Neural cell (in vitro differentiated cells): ENCODE results near the gene CACNA1C. TPM values are rescaled to one million over a fixed set of nuclear protein-coding genes. Genes with fewer than 3 reads are reported as not detected.

Experiments
- H2AFZ ChIP-seq: fragments of 200-600, 300-800 bp; sonication (generic), shearing (Covaris generic); 2 replicates; pipeline ENCODE4 v1.6.0; 2014; ENCODE audit warnings: low read depth, mild to moderate bottlenecking, antibody characterized with exemption, low read length, moderate library complexity
- H3F3A ChIP-seq: fragments of 200-600 bp; shearing (Covaris generic); 2 replicates; pipeline ENCODE4 v1.6.1; 2016; ENCODE audit warnings: mild to moderate bottlenecking, moderate library complexity, mixed read lengths, antibody characterized with exemption, low read length; ENCODE audit not compliant: insufficient read depth, poor library complexity, severe bottlenecking
- H3K27ac ChIP-seq: fragments of 200-600, 300-800 bp; sonication (generic), shearing (Covaris generic); 2 replicates; pipeline ENCODE4 v1.5.1; 2014; ENCODE audit warnings: mild to moderate bottlenecking, low read length, moderate library complexity
- H3K27me3 ChIP-seq: fragments of 300-800, 200-600 bp; sonication (generic), shearing (Covaris generic); 2 replicates; pipeline ENCODE4 v1.6.0; 2014; ENCODE audit warnings: mild to moderate bottlenecking, low read depth, low read length, moderate library complexity; ENCODE audit not compliant: insufficient read depth
- H3K36me3 ChIP-seq: fragments of 300-800, 200-600 bp; sonication (generic), shearing (Covaris generic); 2 replicates; pipeline ENCODE4 v1.5.1; 2014; ENCODE audit warnings: mild to moderate bottlenecking, antibody characterized with exemption, low read length, moderate library complexity; ENCODE audit not compliant: insufficient read depth
- H3K4me2 ChIP-seq: fragments of 300-800, 200-600 bp; sonication (generic), shearing (Covaris generic); 2 replicates; pipeline ENCODE4 v1.6.0; 2014; ENCODE audit warnings: mild to moderate bottlenecking, low read length
- H3K4me3 ChIP-seq: fragments of 300-800, 200-600 bp; sonication (generic), shearing (Covaris generic); 2 replicates; pipeline ENCODE4 v1.5.1; 2014; ENCODE audit warnings: mild to moderate bottlenecking, low read length, moderate library complexity
- H3K79me2 ChIP-seq: fragments of 200-600 bp; shearing (Covaris generic); replicated peaks from 2 replicates; pipeline ENCODE4 v1.6.0; 2014; ENCODE audit warnings: mild to moderate bottlenecking, low read length, moderate library complexity; ENCODE audit not compliant: insufficient read depth
- H3K9ac ChIP-seq: fragments of 300-800, 200-600 bp; sonication (generic), shearing (Covaris generic); 2 replicates; pipeline ENCODE4 v1.6.1; 2016; ENCODE audit warnings: mild to moderate bottlenecking, low read length, mixed read lengths
- H3K9me2 ChIP-seq: fragments of 200-600 bp; shearing (Covaris generic); 2 replicates; pipeline ENCODE4 v1.6.1; 2016; ENCODE audit warnings: mild to moderate bottlenecking, low read length, mixed read lengths; ENCODE audit not compliant: insufficient read depth
- H3K9me3 ChIP-seq: fragments of 200-600, 300-800 bp; sonication (generic), shearing (Covaris generic); 2 replicates; pipeline ENCODE4 v1.6.1; 2016; ENCODE audit warnings: mild to moderate bottlenecking, mixed run types, low read length, moderate library complexity, mixed read lengths
- H4K20me1 ChIP-seq: fragments of 200-600 bp; shearing (Covaris generic); 2 replicates; pipeline ENCODE4 v1.6.1; 2016; ENCODE audit warnings: mild to moderate bottlenecking, mixed run types; ENCODE audit not compliant: insufficient read depth
- EP300 ChIP-seq: fragments of 450-650 bp; conservative IDR thresholded peaks from 2 replicates; pipeline ENCODE4 v1.6.1; 2014; ENCODE audit warnings: antibody characterized with exemption, mild to moderate bottlenecking, moderate library complexity; ENCODE audit not compliant: poor library complexity, severe bottlenecking
- EZH2 ChIP-seq: fragments of 200-600, 300-800 bp; shearing (Covaris generic), sonication (generic); IDR thresholded peaks from 2 replicates; pipeline ENCODE4 v1.6.1; 2014; ENCODE audit warnings: antibody characterized with exemption, low read length, borderline replicate concordance, mild to moderate bottlenecking; ENCODE audit not compliant: insufficient read depth, poor library complexity, severe bottlenecking
- MXI1 ChIP-seq: fragments of 450-650 bp; conservative IDR thresholded peaks from 2 replicates; pipeline ENCODE4 v1.6.1; 2014; ENCODE audit warnings: antibody characterized with exemption, mild to moderate bottlenecking; ENCODE audit not compliant: poor library complexity, severe bottlenecking
- POLR2AphosphoS5 ChIP-seq: IDR thresholded peaks from 2 replicates; pipeline ENCODE4 v1.6.1; 2012
- RAD21 ChIP-seq: fragments of 450-650 bp; conservative IDR thresholded peaks from 2 replicates; pipeline ENCODE4 v1.6.1; 2014; ENCODE audit warnings: antibody characterized with exemption, mild to moderate bottlenecking, moderate library complexity
- REST ChIP-seq: IDR thresholded peaks from 2 replicates; pipeline ENCODE4 v1.6.1; 2012; ENCODE audit warnings: borderline replicate concordance
- SMC3 ChIP-seq: fragments of 450-650 bp; conservative IDR thresholded peaks from 2 replicates; pipeline ENCODE4 v1.6.1; 2014; ENCODE audit warnings: antibody characterized with exemption, mild to moderate bottlenecking, moderate library complexity; ENCODE audit not compliant: poor library complexity
- TAF1 ChIP-seq: IDR thresholded peaks from 2 replicates; pipeline ENCODE4 v1.6.1; 2012; ENCODE audit warnings: low read depth
- polyA plus RNA-seq: library from polyadenylated mRNA; depleted of rRNA; stranded (reverse); fragments of >200 nt; gene quantifications from 2 replicates; pipeline ENCODE4 v1.2.3, GENCODE V29; 2014
- TF ChIP-seq, protein P1 (sequence below): fragments of 450-650 bp; IDR thresholded peaks from 2 replicates; pipeline ENCODE4 v1.5.1; 2014; ENCODE audit warnings: antibody characterized with exemption, mild to moderate bottlenecking, moderate library complexity; ENCODE audit not compliant: poor library complexity, severe bottlenecking

CACNA1C gene
- polyA plus RNA-seq, 1 donor from 2014 or later: 9.7 TPM

DNA sequence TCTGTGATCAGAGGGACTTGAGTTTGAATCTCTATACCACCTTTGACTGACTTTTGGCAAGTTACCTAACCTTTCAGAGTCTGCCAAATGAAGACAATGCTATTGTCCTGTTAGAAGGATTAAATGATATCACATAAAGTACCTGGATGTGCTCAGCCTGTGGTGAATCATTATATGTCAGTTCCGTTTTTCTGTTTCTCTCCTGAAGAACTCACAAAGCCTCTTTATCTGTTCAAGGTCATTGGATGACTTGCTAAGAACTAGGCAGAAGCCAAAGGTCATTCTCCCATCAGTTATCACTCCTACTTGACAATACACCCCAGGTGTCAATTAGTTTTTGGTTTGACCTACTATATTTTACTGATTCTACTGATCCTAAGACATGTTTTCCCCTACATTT lies 174.6 kb downstream of the CACNA1C start:
- H3K9ac ChIP-seq: no peak overlapping the region
- H3K27me3 ChIP-seq: no peaks in the 10 kb centered on the region
- H3K4me2 ChIP-seq: no peak overlapping the region
- H3K36me3 ChIP-seq: no peaks in the 10 kb centered on the region
- no peaks in the 10 kb centered on the region for H3K79me2 ChIP-seq
- H3K27ac ChIP-seq: no peak overlapping the region
- H4K20me1 ChIP-seq: no peaks in the 10 kb centered on the region
- TF ChIP-seq RAD21 (no peak), REST (no peak), EZH2 (no peak), POLR2AphosphoS5 (no peak), TAF1 (no peak), SMC3 (no peak), MXI1 (no peak), EP300 (no peak)
- TF ChIP-seq, protein P1, sequence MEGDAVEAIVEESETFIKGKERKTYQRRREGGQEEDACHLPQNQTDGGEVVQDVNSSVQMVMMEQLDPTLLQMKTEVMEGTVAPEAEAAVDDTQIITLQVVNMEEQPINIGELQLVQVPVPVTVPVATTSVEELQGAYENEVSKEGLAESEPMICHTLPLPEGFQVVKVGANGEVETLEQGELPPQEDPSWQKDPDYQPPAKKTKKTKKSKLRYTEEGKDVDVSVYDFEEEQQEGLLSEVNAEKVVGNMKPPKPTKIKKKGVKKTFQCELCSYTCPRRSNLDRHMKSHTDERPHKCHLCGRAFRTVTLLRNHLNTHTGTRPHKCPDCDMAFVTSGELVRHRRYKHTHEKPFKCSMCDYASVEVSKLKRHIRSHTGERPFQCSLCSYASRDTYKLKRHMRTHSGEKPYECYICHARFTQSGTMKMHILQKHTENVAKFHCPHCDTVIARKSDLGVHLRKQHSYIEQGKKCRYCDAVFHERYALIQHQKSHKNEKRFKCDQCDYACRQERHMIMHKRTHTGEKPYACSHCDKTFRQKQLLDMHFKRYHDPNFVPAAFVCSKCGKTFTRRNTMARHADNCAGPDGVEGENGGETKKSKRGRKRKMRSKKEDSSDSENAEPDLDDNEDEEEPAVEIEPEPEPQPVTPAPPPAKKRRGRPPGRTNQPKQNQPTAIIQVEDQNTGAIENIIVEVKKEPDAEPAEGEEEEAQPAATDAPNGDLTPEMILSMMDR: no peak
- no peaks in the 10 kb centered on the region for H3K9me3 ChIP-seq
- no peak overlapping the region for H3K4me3 ChIP-seq
- H2AFZ ChIP-seq: no peak overlapping the region
- no peaks in the 10 kb centered on the region for H3F3A ChIP-seq
- H3K9me2 ChIP-seq: no peaks in the 10 kb centered on the region

GRCh38 chr12:2228535-2228934 lies 175.7 kb downstream of the CACNA1C start:
- Histone ChIP-seq H3K79me2 (no peaks in the 10 kb centered on the region), H3K4me3 (no peak overlapping the region), H3K9me2 (no peaks in the 10 kb centered on the region), H3K9me3 (no peaks in the 10 kb centered on the region), H3F3A (no peaks in the 10 kb centered on the region), H2AFZ (no peak overlapping the region), H3K9ac (no peak overlapping the region), H3K4me2 (no peak overlapping the region), H3K27me3 (no peaks in the 10 kb centered on the region), H4K20me1 (no peaks in the 10 kb centered on the region), H3K36me3 (no peaks in the 10 kb centered on the region), H3K27ac (no peak overlapping the region)
- TF ChIP-seq, protein P1: no peak
- TF ChIP-seq MXI1 (no peak), EP300 (peak; percentile 44), REST (no peak)
